HG02571 (cell line): ENCODE measurements around the gene TBCK.

Experiments used
- ATAC-seq: cut with Tn5 transposase; IDR thresholded peaks from one replicate; pipeline ENCODE4 v1.9.1; 2021; ENCODE audit warnings: mild to moderate bottlenecking, moderate library complexity; ENCODE audit not compliant: unreplicated experiment

The TBCK gene

GRCh38 chr4:106051514-106051913, 264.5 kb downstream of the TBCK start:
- ATAC-seq, result no peak

GRCh38 chr4:106049490-106049889, 266.5 kb downstream of the TBCK start:
- ATAC-seq, result no peak

- no peak for ATAC-seq
Observed at GRCh38 chr4:106048250-106048971, 267.6 kb downstream of the TBCK start.

GRCh38 chr4:106046083-106046482, 269.9 kb downstream of the TBCK start:
- no peak for ATAC-seq

- no peak for ATAC-seq
Observed at GRCh38 chr4:106041294-106042002, 274.6 kb downstream of the TBCK start.

GRCh38 chr4:106039796-106040195, 276.2 kb downstream of the TBCK start:
- no peak for ATAC-seq

- ATAC-seq, result no peak
Observed at GRCh38 chr4:106038908-106039307, 277.1 kb downstream of the TBCK start.

- ATAC-seq, result no peak
Observed at GRCh38 chr4:106038012-106038411, 278.0 kb downstream of the TBCK start.

- ATAC-seq, result no peak
Observed at GRCh38 chr4:106036848-106037247, 279.2 kb downstream of the TBCK start.

- no peak for ATAC-seq
Observed at GRCh38 chr4:106036334-106036733, 279.7 kb downstream of the TBCK start.

GRCh38 chr4:106035204-106035603, 280.8 kb downstream of the TBCK start:
- no peak for ATAC-seq

- ATAC-seq, result no peak
Observed at GRCh38 chr4:106034751-106035150, 281.3 kb downstream of the TBCK start.

- ATAC-seq, result no peak
Observed at GRCh38 chr4:106034220-106034619, 281.8 kb downstream of the TBCK start.

GRCh38 chr4:106033469-106033868, 282.5 kb downstream of the TBCK start:
- ATAC-seq, result no peak

- no peak for ATAC-seq
Observed at GRCh38 chr4:106032851-106033286, 283.1 kb downstream of the TBCK start.

GRCh38 chr4:106022454-106022853, 293.6 kb downstream of the TBCK start:
- no peak for ATAC-seq

GRCh38 chr4:106021737-106022410, 294.1 kb downstream of the TBCK start:
- no peak for ATAC-seq

- no peak for ATAC-seq
Observed at GRCh38 chr4:106019771-106020170, 296.2 kb downstream of the TBCK start.

GRCh38 chr4:106017975-106018374, 298.0 kb downstream of the TBCK start:
- no peak for ATAC-seq

- no peak for ATAC-seq
Observed at GRCh38 chr4:106011387-106011786, 304.6 kb downstream of the TBCK start.

- ATAC-seq, result no peak
Observed at GRCh38 chr4:106010761-106011160, 305.2 kb downstream of the TBCK start.

GRCh38 chr4:106002994-106003393, 313.0 kb downstream of the TBCK start:
- ATAC-seq, result no peak
